HG02610 (cell line): ENCODE measurements around the gene SUN5.
"Not testable (repeated sequence)": the region's sequence is repeated elsewhere in the genome, so short reads cannot be mapped to it uniquely, and the experiment has no call there.

Source experiments
- ATAC-seq: cut with Tn5 transposase; IDR thresholded peaks from one replicate; pipeline ENCODE4 v1.9.1; 2021; ENCODE audit warnings: mild to moderate bottlenecking, moderate library complexity; ENCODE audit not compliant: unreplicated experiment

Gene SUN5

GRCh38 chr20:32965581-32966373 is 38.5 kb downstream of the SUN5 start:
- no peak for ATAC-seq

- ATAC-seq = no peak
Measured at GRCh38 chr20:32965115-32965514, 39.1 kb downstream of the SUN5 start.

GRCh38 chr20:32964575-32964974 is 39.7 kb downstream of the SUN5 start:
- no peak for ATAC-seq

- no peak for ATAC-seq
Measured at GRCh38 chr20:32963176-32963575, 41.1 kb downstream of the SUN5 start.

GRCh38 chr20:32962646-32963045 is 41.6 kb downstream of the SUN5 start:
- ATAC-seq = not testable (repeated sequence)

GRCh38 chr20:32962053-32962452 is 42.2 kb downstream of the SUN5 start:
- no peak for ATAC-seq

- no peak for ATAC-seq
Measured at GRCh38 chr20:32960849-32961731, 43.1 kb downstream of the SUN5 start.

GRCh38 chr20:32960222-32960518 is 44.1 kb downstream of the SUN5 start:
- no peak for ATAC-seq

GRCh38 chr20:32959351-32960221 is 44.6 kb downstream of the SUN5 start:
- ATAC-seq = no peak

GRCh38 chr20:32958574-32958973 is 45.7 kb downstream of the SUN5 start:
- ATAC-seq = no peak

- no peak for ATAC-seq
Measured at GRCh38 chr20:32957459-32957858, 46.8 kb downstream of the SUN5 start.

GRCh38 chr20:32950539-32950938 is 53.7 kb downstream of the SUN5 start:
- ATAC-seq = not testable (repeated sequence)

GRCh38 chr20:32946629-32947028 is 57.6 kb downstream of the SUN5 start:
- no peak for ATAC-seq

- no peak for ATAC-seq
Measured at GRCh38 chr20:32945710-32946221, 58.5 kb downstream of the SUN5 start.

GRCh38 chr20:32943490-32944052 is 60.7 kb downstream of the SUN5 start:
- ATAC-seq = no peak

- no peak for ATAC-seq
Measured at GRCh38 chr20:32941155-32941885, 62.9 kb downstream of the SUN5 start.

- no peak for ATAC-seq
Measured at GRCh38 chr20:32934580-32934979, 69.7 kb downstream of the SUN5 start.
